ENCODE measurements around the gene HNRNPUL1. TPM values are rescaled to one million over a fixed set of nuclear protein-coding genes. Genes with fewer than 3 reads are reported as not detected.
A peak's percentile ranks its signal among the peaks of the same experiment; 100 is the strongest.
"Not testable (repeated sequence)": the region's sequence is repeated elsewhere in the genome, so short reads cannot be mapped to it uniquely, and the experiment has no call there.

The HNRNPUL1 gene
- total RNA-seq, 1 donor from 2014 or later: 64.7 TPM

- no peak for DNase-seq
Observed at GRCh38 chr19:41278478-41278877, 14.3 kb downstream of the HNRNPUL1 start.

GRCh38 chr19:41288673-41289530, 24.7 kb downstream of the HNRNPUL1 start:
- no peak for DNase-seq

GRCh38 chr19:41289814-41290213, 25.6 kb downstream of the HNRNPUL1 start:
- DNase-seq: not testable (repeated sequence)

- no peak for DNase-seq
Observed at GRCh38 chr19:41294393-41294792, 30.2 kb downstream of the HNRNPUL1 start.

- DNase-seq: no peak
Observed at GRCh38 chr19:41295499-41295898, 31.3 kb downstream of the HNRNPUL1 start.

- DNase-seq: no peak
Observed at GRCh38 chr19:41296433-41296871, 32.3 kb downstream of the HNRNPUL1 start.

GRCh38 chr19:41297628-41298347, 33.6 kb downstream of the HNRNPUL1 start:
- no peak for DNase-seq

GRCh38 chr19:41298348-41298964, 34.3 kb downstream of the HNRNPUL1 start:
- DNase-seq: no peak

- no peak for DNase-seq
Observed at GRCh38 chr19:41299046-41299754, 35.0 kb downstream of the HNRNPUL1 start.

- no peak for DNase-seq
Observed at GRCh38 chr19:41299755-41300089, 35.5 kb downstream of the HNRNPUL1 start.

- DNase-seq: no peak
Observed at GRCh38 chr19:41300555-41300954, 36.4 kb downstream of the HNRNPUL1 start.

- DNase-seq: no peak
Observed at GRCh38 chr19:41302624-41303351, 38.6 kb downstream of the HNRNPUL1 start.

GRCh38 chr19:41303954-41304353, 39.8 kb downstream of the HNRNPUL1 start:
- no peak for DNase-seq

GRCh38 chr19:41304706-41305483, 40.7 kb downstream of the HNRNPUL1 start:
- DNase-seq: no peak

GRCh38 chr19:41305927-41306793, 42.0 kb downstream of the HNRNPUL1 start:
- DNase-seq: no peak

GRCh38 chr19:41307090-41307875, 43.1 kb downstream of the HNRNPUL1 start:
- no peak for DNase-seq

GRCh38 chr19:41307954-41308449, 43.8 kb downstream of the HNRNPUL1 start:
- DNase-seq: no peak

- peak; percentile 74 for DNase-seq
Observed at GRCh38 chr19:41308450-41309179, 44.4 kb downstream of the HNRNPUL1 start.

Data from occipital lobe (tissue), 2 donors.